ENCODE results near the gene AMN.

GRCh38 chr14:102939820-102940561 lies 17.5 kb downstream of the AMN start:
- no peak for TF ChIP-seq EZH2 (IDR thresholded peaks at IDR 0.05; ENCODE audit: low read depth)
- no peak for TF ChIP-seq CTCF (conservative IDR thresholded peaks at IDR 0.05)
